ENCODE data around the gene HDGF.
A peak's percentile ranks its signal among the peaks of the same experiment; 100 is the strongest.

The HDGF gene

GRCh38 chr1:156725683-156726280 lies 25.7 kb downstream of the HDGF start:
- peak; percentile 46 for DNase-seq (ENCODE audit: low read depth in 2 of 2, low spot score in 1 of 2)

DNA sequence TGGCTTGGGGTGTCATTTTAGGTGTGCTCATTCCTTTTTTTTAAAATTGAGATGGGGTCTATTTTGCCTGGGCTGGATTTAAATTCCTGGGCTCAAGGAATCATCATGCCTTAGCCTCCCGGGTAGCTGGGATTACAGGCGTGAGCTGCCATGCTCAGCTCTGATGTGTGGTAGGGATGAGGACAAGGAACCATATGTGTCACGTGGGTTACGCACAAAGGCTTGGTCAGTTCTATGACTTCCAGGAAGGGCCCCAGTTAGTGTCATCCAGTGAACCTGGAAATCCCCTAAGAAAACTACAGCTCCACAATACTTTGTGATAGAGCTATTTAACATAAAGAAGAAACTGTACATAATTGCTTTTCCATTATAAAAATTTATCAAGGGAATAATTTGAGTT lies 29.9 kb downstream of the HDGF start:
- DNase-seq (ENCODE audit: low read depth in 2 of 2, low spot score in 1 of 2), result no peak

DNA sequence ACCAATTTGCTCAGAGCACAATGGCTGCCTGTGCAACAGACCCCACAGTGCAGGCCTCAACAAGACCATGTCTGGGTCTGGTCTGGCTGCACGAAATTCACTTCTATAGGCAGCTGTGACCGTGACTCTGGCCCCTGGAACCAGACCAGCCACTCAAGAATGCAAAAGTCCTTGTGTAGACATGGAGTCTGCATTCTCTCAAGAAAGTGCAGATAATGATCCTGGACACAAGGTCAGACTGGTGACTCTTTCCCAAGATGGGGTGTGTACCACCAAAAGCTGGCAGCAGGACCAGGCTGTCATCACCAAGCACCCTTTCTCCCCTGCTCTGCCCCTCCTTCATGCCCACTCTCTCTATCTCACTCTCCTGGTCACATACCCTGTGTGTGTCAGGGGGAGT lies 30.3 kb downstream of the HDGF start:
- no peak for DNase-seq (ENCODE audit: low read depth in 2 of 2, low spot score in 1 of 2)

DNA sequence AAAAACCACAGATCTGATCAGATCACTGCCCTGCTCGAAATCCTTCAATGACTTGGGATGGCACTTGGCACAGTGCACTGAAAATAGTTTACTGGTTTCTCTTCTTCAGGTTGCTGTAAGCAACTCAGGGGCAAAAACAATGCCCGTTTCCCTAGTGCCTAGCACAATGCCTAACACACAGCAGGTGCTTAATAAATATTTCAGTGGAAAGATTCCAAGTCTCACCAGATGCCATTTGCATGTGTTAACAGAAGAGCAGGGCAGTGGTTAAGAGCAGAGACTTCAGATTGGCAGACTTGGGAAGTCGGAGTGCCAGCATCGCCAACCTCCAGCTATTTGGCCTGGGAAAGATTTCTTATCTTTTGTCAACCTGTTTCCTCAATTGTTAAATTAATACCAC lies 34.1 kb downstream of the HDGF start:
- DNase-seq (ENCODE audit: low read depth in 2 of 2, low spot score in 1 of 2), result no peak

DNA sequence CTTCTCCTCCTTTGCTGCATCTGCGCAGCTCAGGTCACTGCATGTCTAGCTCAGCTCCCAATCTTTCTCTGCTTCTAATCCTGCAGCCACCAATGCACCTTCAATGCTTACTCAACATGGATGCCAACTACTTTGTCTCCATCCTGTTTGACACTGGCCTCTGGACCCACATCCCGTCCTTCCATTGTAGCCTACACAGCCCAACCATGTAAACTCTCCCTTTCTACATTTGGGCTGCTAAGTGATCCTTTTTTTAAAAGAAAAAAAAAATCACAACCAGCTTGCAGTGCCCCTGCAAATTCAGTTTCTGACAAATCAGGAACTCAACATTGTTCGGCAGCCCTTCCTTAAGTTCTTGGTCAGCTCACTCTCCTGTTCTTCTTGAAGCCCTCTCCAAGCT lies 36.6 kb downstream of the HDGF start:
- no peak for DNase-seq (ENCODE audit: low read depth in 2 of 2, low spot score in 1 of 2)

GRCh38 chr1:156712626-156713025 lies 38.8 kb downstream of the HDGF start:
- no peak for DNase-seq (ENCODE audit: low read depth in 2 of 2, low spot score in 1 of 2)

DNA sequence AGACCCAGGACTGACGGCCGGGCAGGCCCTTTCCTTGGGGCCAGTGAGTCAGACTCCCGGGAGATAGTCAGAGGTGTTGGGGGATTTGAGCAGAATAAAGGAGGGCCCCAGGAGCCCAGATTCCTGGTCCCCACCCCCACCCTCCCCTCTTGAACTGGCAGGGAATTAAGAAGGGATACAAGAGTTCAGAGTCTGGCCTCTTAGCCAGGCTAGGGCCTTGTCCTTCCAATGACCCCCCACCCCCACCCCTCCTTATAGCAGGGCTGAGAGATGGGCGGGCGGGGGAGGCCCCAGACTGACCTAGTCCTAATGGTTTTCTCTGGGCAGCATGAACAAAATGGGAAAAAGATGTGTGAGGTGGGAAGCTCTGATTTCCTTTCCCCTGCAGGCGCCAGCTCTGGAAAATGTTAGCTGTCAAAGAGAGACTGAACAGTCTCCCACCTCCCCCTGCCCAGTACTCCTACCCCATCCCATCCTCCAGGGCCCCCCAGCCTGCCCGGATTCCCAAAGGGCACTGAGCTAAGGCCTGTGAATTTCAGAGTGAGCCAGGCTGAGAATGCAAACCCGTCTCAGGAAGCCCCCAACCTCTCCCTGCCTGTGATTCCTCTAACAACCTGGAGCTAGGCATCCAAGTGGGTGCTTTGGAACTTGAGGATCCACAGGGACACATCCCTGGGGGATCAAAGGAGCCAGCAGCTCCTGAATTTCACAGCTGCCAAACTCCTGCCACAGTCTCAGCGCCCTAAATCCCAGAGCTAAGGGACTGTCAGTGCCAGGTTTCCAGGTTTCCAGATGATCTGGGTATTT lies 40.3 kb downstream of the HDGF start:
- DNase-seq (ENCODE audit: low read depth in 2 of 2, low spot score in 1 of 2), result no peak

DNA sequence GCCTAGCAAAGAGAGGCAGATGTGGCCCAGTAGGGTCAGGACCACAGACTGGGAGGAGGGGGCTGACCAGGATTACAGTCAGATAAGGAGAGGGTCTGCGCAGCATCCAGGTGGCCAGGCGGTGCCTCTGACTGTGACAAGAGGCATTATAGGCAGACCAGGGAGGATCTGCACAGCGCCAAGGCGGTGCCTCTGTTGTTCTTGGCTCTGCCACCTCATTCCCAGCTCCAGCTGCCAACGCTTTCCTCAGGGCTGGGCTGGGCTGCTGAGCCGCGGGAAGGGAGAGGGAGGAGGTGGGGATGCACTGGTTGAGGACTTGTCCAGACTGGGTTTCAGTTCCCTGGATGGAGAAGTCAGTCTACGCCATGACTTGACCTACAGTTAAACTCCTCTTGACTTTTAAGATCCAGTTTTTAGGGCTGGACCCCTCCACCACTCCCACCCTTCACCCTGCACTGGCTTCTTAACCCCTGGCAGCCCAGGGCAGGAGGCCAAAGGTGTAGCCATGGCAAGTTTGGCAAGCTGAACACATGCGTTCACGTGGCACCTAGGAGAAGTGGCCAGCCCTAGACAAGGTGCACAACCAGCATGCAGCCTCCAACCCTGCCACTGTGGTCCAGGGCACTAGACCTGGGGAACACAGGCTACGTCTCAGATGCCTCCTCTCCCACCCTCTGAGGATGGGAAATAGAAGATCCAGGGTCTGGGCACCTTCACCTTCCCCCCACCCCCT lies 41.6 kb downstream of the HDGF start:
- DNase-seq (ENCODE audit: low read depth in 2 of 2, low spot score in 1 of 2), result no peak

DNA sequence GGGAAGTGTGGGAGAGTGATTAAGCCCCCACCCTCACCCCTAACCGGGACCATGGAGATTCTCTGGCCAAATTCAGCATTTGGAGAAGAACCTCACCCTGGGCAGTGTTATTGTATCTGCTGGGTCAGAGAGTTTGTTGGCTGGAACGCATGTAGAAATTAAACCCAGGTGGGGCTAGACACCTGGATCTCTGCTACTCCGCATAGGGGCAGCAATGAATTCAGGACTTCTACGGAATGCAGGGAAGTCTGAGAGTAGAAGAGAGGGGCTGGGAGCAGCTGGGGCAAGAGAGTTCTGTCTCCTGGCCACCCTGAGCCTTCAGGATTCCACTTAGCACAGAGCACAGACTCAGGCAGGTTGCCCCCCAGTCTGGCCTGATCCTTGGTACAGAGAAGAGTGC lies 42.4 kb downstream of the HDGF start:
- DNase-seq (ENCODE audit: low read depth in 2 of 2, low spot score in 1 of 2), result no peak

DNA sequence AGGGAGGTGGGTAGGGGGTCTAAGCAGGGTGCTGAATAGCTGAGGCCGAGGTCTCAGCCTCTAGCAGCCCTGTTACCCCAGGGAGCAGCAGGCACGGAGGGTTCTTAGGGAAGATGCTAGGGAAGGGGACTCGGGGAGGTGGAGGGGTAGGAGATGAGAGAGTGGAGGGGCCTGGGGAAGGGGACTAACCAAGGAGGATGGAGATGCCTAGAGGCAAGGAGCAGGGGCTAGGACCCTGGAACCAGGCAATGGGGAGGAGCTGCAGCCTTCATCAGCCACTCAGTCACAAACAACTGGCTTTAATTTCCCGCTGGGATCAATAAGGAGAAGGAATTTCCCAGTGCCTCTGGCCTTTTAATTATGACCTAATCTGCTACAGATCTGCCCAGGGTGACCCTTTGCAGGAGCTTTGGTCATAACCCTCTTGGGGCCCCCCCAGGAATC lies 43.2 kb downstream of the HDGF start:
- no peak for DNase-seq (ENCODE audit: low read depth in 2 of 2, low spot score in 1 of 2)

DNA sequence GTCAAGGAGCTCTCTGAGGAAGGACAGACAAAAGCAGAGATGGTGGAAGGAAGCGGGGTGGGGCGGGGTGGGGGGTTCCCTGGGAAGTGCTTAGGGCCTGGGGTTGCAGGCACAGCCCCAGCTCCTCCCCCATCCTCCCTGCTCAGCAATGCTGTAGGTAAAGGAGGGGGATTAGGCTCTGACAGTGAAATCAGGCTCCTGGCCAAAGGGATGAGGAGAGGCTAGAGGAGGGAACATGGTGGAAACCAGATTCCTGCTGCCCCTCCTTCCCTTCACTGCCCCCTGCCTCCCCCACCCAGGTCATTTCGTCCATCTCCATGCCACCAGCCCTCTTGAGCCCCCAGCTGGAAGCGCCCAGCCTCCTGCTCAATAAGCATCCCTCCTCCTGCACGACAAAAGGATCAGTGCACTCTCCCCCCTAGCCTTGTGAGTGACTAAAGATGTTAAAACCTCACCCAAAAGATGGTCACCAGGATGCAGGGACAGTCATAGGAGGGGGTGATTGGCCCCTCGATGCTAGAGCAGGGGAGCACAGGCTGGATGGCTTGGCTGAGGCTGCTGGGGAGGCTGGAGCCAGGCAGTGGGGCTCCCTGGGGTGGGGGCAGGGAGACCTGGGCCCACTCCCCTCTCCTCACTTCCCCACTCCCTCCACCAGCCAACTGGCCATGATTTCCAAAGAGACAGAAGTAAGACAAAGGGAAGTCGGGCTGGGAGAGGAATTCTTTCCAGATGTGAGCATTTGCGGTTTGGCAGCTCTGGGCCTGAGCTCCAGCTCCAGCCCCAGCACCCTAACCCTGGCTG lies 43.9 kb downstream of the HDGF start:
- no peak for DNase-seq (ENCODE audit: low read depth in 2 of 2, low spot score in 1 of 2)

- DNase-seq (ENCODE audit: low read depth in 2 of 2, low spot score in 1 of 2), result no peak
These were observed 44.6 kb downstream of the HDGF start for GRCh38 chr1:156706657-156707416.

- peak in 1 of 2 donors; percentile 60 for DNase-seq (ENCODE audit: low read depth in 2 of 2, low spot score in 1 of 2)
These were observed 45.4 kb downstream of the HDGF start for GRCh38 chr1:156705918-156706656.

DNA sequence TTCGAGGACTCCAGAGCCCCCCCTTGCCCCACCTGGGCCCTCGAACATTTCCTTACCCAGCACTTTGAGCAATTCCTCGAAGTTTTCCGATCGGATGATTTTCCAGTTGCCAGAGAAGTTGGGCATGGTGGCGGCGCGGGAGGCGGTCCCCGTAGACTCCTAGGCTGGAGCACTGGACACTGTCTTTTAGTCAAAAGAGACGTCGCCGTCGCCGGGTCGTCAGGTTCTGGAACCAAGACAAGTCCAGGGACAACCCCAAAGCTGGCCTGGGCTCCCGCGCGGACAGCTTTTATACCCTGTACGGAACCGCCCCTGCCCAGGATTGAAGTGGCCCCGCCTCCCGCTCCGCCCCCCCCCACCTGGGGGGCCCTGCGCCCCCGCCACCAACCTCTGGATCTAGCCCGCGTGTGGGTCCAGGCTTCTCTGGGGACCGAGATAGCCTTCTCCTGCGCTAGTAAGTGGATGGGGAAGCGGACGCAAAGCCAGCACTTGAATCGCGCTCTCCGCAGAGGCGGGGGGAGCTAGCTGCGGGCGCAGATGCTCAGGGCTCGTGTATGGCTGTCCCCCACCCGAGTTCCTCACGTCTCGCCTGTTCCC lies 46.1 kb downstream of the HDGF start, which contains the start of gene CRABP2:
Gene CRABP2 (minus strand): TSS at position 263 of the 597 bp plus-strand sequence. CDS start 137 bp downstream, at position 126.
- no peak for DNase-seq (ENCODE audit: low read depth in 2 of 2, low spot score in 1 of 2)

DNA sequence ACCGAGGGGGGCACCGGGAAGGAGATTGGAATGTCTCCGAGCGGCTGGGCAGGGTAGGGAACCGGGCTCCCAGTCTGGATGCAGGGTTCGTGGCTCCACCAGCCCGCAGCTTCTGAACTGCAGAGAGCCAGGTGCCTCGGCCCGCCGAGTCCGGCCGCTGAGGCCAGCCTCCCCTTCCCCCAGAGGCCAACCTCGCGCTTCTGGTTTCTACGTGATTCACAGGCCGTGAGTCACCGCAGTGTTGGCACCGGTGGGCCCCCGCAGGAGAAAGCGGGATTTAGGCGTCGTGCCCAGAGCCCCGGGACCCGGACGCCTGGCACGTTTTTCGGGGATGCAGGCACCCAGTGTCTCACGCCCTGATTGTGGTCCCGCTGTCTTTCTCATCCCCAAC lies 46.5 kb downstream of the HDGF start:
- no peak for DNase-seq (ENCODE audit: low read depth in 2 of 2, low spot score in 1 of 2)

DNA sequence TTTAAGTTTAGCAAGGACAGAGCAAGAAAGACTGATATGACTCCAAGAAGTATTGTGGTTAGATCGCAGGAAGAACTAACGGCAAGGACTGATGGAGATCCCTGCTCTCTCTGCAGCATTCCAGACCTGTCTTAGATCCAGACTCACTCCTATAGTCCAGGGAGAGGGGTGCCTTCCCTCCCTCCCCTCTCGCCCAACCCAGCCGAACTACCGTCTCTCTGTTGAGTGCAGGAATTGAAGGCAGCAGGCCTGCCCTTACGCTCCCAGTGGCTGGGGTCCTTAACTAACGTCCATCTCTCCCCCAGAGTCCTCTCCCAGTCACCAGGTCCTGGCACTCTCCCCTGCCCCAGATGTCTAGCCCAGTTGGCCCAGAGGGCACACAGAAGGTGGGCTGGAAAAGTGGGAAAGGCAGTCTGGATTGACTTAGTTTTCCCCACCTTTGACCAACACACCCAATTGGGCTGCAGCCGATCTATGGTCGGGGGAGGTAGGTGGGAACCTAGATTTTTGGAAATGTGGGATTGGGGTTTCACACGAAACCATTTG lies 47.2 kb downstream of the HDGF start:
- DNase-seq (ENCODE audit: low read depth in 2 of 2, low spot score in 1 of 2), result no peak

GRCh38 chr1:156703741-156704140 lies 47.7 kb downstream of the HDGF start:
- no peak for DNase-seq (ENCODE audit: low read depth in 2 of 2, low spot score in 1 of 2)

- DNase-seq (ENCODE audit: low read depth in 2 of 2, low spot score in 1 of 2), result no peak
These were observed 48.1 kb downstream of the HDGF start for GRCh38 chr1:156703336-156703735.
